Measurements from ENCODE around the gene GAL3ST2.

DNA sequence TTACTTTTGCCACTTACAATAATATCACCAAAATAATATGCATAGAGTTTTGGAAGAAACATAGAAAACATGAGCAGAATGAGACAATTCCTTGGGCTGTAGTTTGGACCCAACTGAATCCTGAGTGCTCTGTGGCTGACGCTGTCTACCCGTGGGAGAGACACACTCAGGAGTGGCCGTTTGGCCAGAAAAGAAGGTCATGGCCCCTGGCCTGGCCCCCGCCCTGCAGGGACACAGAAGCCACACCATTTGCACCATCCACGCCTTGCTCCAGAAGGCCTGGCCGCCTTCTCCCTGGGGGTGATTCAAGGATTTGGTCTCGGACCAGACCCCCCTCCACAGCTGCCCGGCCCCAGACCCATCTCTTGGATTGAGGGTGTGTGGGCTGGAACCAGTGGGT is 48.6 kb upstream of the GAL3ST2 start:
- TF ChIP-seq, protein P1, sequence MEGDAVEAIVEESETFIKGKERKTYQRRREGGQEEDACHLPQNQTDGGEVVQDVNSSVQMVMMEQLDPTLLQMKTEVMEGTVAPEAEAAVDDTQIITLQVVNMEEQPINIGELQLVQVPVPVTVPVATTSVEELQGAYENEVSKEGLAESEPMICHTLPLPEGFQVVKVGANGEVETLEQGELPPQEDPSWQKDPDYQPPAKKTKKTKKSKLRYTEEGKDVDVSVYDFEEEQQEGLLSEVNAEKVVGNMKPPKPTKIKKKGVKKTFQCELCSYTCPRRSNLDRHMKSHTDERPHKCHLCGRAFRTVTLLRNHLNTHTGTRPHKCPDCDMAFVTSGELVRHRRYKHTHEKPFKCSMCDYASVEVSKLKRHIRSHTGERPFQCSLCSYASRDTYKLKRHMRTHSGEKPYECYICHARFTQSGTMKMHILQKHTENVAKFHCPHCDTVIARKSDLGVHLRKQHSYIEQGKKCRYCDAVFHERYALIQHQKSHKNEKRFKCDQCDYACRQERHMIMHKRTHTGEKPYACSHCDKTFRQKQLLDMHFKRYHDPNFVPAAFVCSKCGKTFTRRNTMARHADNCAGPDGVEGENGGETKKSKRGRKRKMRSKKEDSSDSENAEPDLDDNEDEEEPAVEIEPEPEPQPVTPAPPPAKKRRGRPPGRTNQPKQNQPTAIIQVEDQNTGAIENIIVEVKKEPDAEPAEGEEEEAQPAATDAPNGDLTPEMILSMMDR (IDR thresholded peaks at IDR 0.05; ENCODE audit: poor library complexity, severe bottlenecking), result no peak
- TF ChIP-seq POLR2AphosphoS5 (IDR thresholded peaks at IDR 0.05) (no peak), EZH2 (IDR thresholded peaks at IDR 0.05; ENCODE audit: borderline replicate concordance, insufficient read depth, low read length, poor library complexity, severe bottlenecking) (no peak), RAD21 (conservative IDR thresholded peaks at IDR 0.05) (no peak)

Data from neural cell (in vitro differentiated cells).